ENCODE results near the gene CHN2.

CHN2 gene

DNA sequence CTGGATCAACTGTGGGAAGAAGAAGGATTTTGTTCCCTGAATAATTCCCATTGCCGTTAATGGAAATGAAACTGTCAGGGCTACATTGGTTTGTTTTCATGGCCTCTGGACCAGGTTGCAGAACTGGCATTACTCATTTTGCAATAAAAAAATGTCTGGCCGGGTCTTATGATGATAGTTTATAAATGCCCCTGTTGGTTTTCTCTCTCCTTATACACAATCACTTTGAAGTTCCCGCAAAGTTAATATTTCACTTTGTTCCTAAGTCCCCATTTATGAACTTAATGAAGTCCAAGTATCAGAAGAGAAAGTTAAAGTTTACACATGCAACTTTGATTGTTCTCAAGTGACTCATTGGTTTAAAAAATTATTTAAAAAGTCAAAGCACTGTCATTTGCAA, 218.3 kb downstream of the CHN2 start:
- no peak for DNase-seq (ENCODE audit: extremely low spot score)
- TF ChIP-seq, protein P1, sequence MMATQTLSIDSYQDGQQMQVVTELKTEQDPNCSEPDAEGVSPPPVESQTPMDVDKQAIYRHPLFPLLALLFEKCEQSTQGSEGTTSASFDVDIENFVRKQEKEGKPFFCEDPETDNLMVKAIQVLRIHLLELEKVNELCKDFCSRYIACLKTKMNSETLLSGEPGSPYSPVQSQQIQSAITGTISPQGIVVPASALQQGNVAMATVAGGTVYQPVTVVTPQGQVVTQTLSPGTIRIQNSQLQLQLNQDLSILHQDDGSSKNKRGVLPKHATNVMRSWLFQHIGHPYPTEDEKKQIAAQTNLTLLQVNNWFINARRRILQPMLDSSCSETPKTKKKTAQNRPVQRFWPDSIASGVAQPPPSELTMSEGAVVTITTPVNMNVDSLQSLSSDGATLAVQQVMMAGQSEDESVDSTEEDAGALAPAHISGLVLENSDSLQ (IDR thresholded peaks at IDR 0.05), result no peak
- TF ChIP-seq CTBP1 (IDR thresholded peaks at IDR 0.05; ENCODE audit: borderline replicate concordance) (no peak), ARNT (IDR thresholded peaks at IDR 0.05) (no peak), ZNF384 (IDR thresholded peaks at IDR 0.05) (no peak), L3MBTL2 (conservative IDR thresholded peaks at IDR 0.05) (no peak), ELF4 (IDR thresholded peaks at IDR 0.05) (no peak), NFRKB (IDR thresholded peaks at IDR 0.05) (no peak), FOXK2 (IDR thresholded peaks at IDR 0.05) (no peak), TARDBP (IDR thresholded peaks at IDR 0.05) (no peak)
- ChIA-PET POLR2A (no interaction called here), CTCF (no interaction called here)

DNA sequence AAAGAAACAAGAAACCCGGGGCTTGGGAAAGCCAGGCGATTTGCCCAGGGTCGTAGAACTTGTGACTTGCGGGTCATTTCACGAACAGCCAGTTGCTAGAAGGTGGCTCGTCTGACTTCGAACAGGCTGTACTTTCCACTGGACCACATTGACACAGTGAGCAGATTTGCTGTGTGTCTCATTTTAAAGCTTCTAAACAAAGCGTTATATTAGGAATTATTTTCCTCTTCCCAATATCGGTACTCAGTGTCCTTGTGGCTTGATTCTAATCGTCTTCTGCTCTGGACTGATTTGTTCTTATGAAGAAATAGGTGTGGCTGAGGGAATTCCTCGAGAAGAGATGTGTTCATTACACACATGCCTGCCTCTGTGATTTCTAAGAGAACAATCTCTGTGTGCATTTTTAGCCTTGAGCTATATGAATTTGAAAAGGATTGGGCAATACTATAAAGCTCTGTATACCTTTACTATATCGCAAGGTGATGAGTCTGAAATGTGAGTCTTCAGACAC, 219.1 kb downstream of the CHN2 start:
- ChIA-PET POLR2A (no interaction called here), CTCF (interaction anchor here (1.0 to 1.2 kb wide), 2 partner anchors 457 to 1008 kb away, joined by 3 to 4 read pairs; no protein-coding TSS in a partner anchor)
- DNase-seq (ENCODE audit: extremely low spot score), result no peak
- no peak for TF ChIP-seq ARNT (IDR thresholded peaks at IDR 0.05)
- TF ChIP-seq SP1 (IDR thresholded peaks at IDR 0.05), result no peak

DNA sequence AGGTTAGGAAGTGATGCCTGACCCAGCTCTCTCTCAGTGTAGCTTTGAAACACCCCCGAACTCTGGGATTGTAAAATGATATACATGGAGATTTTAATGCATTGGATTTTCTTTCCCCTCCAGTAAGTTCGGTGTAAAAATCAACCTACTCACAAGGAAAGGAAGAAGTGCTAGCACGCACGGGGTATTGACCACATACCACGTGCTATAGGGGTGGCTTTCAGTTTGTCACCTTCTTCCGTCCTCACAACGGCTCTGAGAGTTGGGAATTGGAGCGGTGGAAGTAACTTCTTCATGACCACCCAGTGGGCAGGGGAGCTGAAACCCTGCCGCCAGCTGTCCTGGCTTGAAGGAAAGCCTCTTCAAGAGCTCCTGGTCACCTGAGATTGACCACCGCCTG, 219.6 kb downstream of the CHN2 start:
- CTCF ChIA-PET, result interaction anchor here (1.0 to 1.2 kb wide), 2 partner anchors 457 to 1008 kb away, joined by 3 to 4 read pairs; no protein-coding TSS in a partner anchor
- DNase-seq (ENCODE audit: extremely low spot score), result no peak
- POLR2A ChIA-PET, result no interaction called here
- no peak for TF ChIP-seq HDGF (IDR thresholded peaks at IDR 0.05; ENCODE audit: borderline replicate concordance)
- TF ChIP-seq ZNF384 (IDR thresholded peaks at IDR 0.05), result no peak
- no peak for TF ChIP-seq FOXM1 (IDR thresholded peaks at IDR 0.05; ENCODE audit: borderline replicate concordance)

DNA sequence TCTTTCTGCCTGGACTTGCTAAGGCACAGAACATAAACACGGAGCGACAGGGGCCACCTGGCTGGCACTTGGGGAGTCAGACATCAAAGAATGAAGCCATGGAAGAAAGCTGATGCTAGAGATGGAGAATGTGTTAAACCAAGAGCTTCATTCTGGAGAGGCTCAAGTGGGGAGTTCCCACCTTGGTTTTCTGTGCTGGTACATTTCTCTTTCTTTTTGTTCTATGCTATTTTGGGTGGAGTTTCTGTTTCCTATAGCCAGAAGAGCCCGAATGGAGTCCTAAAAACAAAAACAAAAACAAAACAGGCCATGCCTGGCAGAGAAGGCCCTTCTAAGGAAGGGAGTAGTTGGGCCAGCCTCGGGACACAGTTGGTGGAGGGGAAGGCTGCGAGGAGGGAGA, 220.6 kb downstream of the CHN2 start:
- CTCF ChIA-PET, result interaction anchor here (1.2 to 1.6 kb wide), 2 partner anchors 459 to 1009 kb away, joined by 3 to 4 read pairs; no protein-coding TSS in a partner anchor

DNA sequence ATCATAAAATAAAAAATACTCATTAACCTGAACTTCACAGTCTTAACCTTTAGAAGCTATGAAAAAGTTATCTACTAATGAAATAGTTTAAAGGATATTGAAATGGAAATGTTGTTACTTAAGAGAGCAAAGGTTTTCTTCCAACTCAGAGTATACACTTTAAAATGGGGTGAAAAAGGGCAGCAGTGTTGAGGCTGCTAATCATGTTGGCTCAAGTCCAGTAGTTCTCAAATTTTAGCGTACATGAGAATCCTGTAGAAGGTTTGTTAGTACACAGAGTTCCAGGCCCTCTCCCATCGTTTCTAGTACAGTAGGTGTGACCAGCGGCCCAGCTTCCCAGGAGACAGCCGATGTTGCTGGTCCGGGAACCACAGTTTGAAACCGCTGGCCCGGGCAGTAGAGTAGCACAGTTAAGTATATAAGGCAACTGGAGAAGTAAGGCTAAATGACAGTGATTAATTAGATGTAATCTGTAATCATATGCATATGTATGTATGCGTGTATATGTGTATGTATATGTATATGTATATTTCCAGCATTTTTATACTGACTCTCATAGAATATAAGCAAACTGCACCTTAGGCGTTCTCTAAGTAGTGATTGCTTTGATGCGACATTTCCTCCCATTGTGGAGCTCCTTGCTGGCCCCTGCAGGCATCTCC, 221.8 kb downstream of the CHN2 start:
- TF ChIP-seq, protein P1 (IDR thresholded peaks at IDR 0.05), result no peak
- POLR2A ChIA-PET, result no interaction called here
- no peak for DNase-seq (ENCODE audit: extremely low spot score)
- CTCF ChIA-PET, result no interaction called here

More for the DNA sequence above, 220.6 kb downstream of the CHN2 start:
- no peak for DNase-seq (ENCODE audit: extremely low spot score)
- TF ChIP-seq SP1 (IDR thresholded peaks at IDR 0.05), result no peak
- no peak for TF ChIP-seq BHLHE40 (IDR thresholded peaks at IDR 0.05; ENCODE audit: borderline replicate concordance)
- TF ChIP-seq, protein P1 (IDR thresholded peaks at IDR 0.05), result no peak
- no peak for TF ChIP-seq FOXA1 (IDR thresholded peaks at IDR 0.05)
- TF ChIP-seq ARNT (IDR thresholded peaks at IDR 0.05), result no peak
- no peak for TF ChIP-seq SUZ12 (IDR thresholded peaks at IDR 0.05)
- TF ChIP-seq TARDBP (IDR thresholded peaks at IDR 0.05), result no peak
- no peak for TF ChIP-seq CTBP1 (IDR thresholded peaks at IDR 0.05; ENCODE audit: borderline replicate concordance)
- TF ChIP-seq FOXM1 (IDR thresholded peaks at IDR 0.05; ENCODE audit: borderline replicate concordance), result no peak
- TF ChIP-seq L3MBTL2 (conservative IDR thresholded peaks at IDR 0.05), result no peak
- TF ChIP-seq LEF1 (IDR thresholded peaks at IDR 0.05; ENCODE audit: borderline replicate concordance), result no peak
- TF ChIP-seq ZNF384 (IDR thresholded peaks at IDR 0.05), result no peak
- no peak for TF ChIP-seq NFRKB (IDR thresholded peaks at IDR 0.05)
- no peak for TF ChIP-seq HDGF (IDR thresholded peaks at IDR 0.05; ENCODE audit: borderline replicate concordance)
- POLR2A ChIA-PET, result no interaction called here

DNA sequence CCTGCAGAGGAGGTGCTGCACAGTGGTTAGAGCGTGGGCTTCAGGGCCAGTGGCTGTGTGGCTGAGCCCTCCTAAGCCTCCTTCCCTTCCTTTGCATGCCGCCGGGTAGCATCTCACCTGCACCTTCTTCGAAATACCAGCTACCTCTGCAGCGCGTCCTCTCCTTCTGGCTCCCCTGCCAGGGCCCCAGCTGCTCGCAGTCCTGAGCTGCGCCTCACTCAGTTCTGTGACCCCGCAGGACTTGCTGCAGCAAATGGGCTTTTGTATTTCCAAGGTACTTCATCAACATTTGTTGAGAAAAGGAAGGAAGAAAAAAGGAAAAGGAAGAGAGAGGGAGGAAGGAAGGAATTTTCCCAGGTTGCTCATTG, 222.3 kb downstream of the CHN2 start:
- CTCF ChIA-PET, result no interaction called here

DNA sequence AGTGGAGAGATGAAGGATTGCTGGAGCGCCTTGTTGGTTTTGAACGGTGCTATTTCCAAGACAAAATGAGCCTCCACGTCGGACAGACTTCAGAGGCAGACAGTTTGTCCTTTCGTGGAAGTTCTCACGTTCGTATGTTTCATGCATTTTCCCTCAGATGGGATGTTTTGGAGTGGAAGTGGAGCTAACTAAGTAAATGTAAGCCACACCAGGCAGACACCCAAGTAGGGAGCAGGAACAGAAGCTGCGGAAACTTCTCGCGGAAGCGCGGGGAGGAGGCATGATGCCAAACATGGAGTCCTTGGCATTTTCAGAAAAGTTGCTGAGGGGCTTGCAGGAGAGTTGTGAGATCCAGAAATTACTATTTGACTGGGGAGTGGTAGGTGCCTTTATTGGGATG, 223.5 kb downstream of the CHN2 start:
- POLR2A ChIA-PET, result no interaction called here
- TF ChIP-seq ELF4 (IDR thresholded peaks at IDR 0.05) (no peak), SUZ12 (IDR thresholded peaks at IDR 0.05) (no peak), ZNF384 (IDR thresholded peaks at IDR 0.05) (no peak), TARDBP (IDR thresholded peaks at IDR 0.05) (no peak), CTBP1 (IDR thresholded peaks at IDR 0.05; ENCODE audit: borderline replicate concordance) (no peak), FOXK2 (IDR thresholded peaks at IDR 0.05) (no peak), BHLHE40 (IDR thresholded peaks at IDR 0.05; ENCODE audit: borderline replicate concordance) (no peak), LEF1 (IDR thresholded peaks at IDR 0.05; ENCODE audit: borderline replicate concordance) (no peak), NFRKB (IDR thresholded peaks at IDR 0.05) (no peak), FOXA1 (IDR thresholded peaks at IDR 0.05) (no peak), FOXM1 (IDR thresholded peaks at IDR 0.05; ENCODE audit: borderline replicate concordance) (no peak), HDGF (IDR thresholded peaks at IDR 0.05; ENCODE audit: borderline replicate concordance) (no peak), SP1 (IDR thresholded peaks at IDR 0.05) (no peak), L3MBTL2 (conservative IDR thresholded peaks at IDR 0.05) (no peak), ARNT (IDR thresholded peaks at IDR 0.05) (no peak)
- TF ChIP-seq, protein P1 (IDR thresholded peaks at IDR 0.05), result no peak
- CTCF ChIA-PET, result interaction anchor here (0.6 kb wide), 1 partner anchor 9 kb away, joined by 3 read pairs; no protein-coding TSS in a partner anchor
- DNase-seq (ENCODE audit: extremely low spot score), result no peak

More for the DNA sequence above, 222.3 kb downstream of the CHN2 start:
- TF ChIP-seq LEF1 (IDR thresholded peaks at IDR 0.05; ENCODE audit: borderline replicate concordance) (no peak), HDGF (IDR thresholded peaks at IDR 0.05; ENCODE audit: borderline replicate concordance) (no peak), SUZ12 (IDR thresholded peaks at IDR 0.05) (no peak), FOXA1 (IDR thresholded peaks at IDR 0.05) (no peak)
- no peak for DNase-seq (ENCODE audit: extremely low spot score)
- POLR2A ChIA-PET, result no interaction called here
